Measurements from ENCODE around the gene PLAGL1.
"Not testable (repeated sequence)": the region's sequence is repeated elsewhere in the genome, so short reads cannot be mapped to it uniquely, and the experiment has no call there.

PLAGL1 gene

GRCh38 chr6:143936778-143937667, 71.0 kb downstream of the PLAGL1 start:
- no peak for DNase-seq

DNA sequence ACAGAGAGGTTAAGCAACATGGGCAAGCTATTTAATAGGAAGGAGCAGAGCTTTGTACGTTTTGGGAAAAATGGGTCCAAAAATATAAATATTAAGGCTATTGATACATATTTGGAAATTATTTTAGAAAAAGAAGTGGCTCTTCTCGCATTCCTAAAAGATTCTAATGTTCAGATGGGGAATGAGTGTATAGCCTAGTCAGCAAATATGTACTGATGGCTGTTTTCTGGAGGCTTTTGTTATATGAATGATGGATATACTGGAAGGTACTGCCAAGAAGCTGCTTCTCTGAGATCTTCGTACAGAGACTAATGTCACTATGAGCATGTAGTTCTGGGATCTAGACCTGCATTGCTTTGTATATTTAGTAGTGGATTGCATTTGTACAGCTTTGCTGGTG, 71.7 kb downstream of the PLAGL1 start:
- DNase-seq = no peak

DNA sequence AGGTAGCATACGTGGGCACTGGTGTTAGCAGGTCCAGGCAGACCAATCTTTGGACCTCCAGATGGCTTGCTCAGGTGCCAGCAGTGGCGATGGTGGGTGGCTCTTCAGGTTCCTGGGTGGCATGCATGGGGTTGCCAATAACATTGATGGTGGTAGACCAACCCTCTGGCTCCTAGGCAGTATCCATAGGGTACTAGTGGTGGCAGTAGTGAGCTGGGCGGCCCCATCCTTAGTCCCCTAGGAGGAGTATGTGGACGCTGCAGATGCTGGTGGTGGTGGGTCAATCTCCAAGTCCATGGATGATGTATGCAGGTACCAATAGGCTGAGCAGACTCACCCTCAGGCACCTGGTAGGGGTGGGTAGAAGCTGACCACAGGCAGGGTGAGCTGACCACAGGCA, 73.2 kb downstream of the PLAGL1 start:
- DNase-seq = no peak

- DNase-seq = no peak
Measured at GRCh38 chr6:143934331-143934730, 73.7 kb downstream of the PLAGL1 start.

DNA sequence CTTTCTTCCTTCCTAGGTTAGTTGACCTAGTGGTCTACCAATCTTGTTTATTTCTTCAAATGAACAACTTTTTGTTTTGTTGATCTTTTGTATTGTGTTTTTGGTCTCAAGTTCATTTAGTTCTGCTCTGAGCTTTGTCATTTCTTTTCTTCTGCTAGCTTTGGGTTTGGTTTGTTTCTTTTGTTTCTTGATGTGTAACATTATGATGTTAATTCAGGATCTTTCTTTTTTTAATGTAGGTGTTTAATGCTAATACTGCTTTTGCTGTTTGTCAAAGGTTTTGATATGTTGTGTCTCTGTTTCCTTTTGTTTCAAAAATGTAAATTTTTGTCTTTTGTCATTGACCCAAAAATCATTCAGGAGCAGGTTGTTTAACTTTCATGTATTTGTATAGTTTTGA, 78.1 kb downstream of the PLAGL1 start:
- no peak for DNase-seq

DNA sequence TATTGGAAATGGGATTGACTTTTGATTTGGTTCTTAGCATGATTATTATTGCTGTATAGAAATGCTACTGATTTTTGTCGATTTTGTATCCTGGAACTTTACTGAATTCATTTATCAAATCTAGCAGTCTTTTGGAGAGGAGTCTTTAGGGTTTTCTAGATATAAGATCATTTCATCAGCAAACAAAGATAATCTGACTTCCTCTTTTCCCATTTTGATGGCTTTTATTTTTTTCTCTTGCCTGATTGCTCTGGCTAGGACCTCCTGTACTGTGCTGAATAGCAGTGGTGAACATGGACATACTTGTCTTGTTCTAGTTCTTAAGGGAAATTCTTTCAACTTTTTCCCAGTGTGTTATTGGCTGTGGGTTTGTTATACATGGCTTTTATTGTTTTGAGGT, 79.2 kb downstream of the PLAGL1 start:
- DNase-seq = no peak

DNA sequence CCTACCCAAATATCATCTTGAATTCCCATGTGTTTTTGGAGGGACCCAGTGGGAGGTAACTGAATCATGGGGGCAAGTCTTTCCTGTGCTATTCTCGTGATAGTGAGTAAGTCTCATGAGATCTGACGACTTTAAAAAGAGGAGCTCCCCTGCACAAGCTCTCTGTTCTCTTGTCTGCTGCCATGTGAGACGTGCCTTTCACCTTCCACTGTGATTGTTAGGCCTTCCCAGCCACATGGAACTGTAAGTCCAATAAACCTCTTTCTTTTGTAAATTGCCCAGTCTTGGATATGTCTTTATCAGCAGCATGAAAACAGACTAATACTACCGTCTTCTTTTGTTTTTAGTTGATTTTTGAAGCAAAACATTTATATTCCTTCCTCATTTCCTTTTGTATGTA, 91.0 kb downstream of the PLAGL1 start:
- not testable (repeated sequence) for DNase-seq

DNA sequence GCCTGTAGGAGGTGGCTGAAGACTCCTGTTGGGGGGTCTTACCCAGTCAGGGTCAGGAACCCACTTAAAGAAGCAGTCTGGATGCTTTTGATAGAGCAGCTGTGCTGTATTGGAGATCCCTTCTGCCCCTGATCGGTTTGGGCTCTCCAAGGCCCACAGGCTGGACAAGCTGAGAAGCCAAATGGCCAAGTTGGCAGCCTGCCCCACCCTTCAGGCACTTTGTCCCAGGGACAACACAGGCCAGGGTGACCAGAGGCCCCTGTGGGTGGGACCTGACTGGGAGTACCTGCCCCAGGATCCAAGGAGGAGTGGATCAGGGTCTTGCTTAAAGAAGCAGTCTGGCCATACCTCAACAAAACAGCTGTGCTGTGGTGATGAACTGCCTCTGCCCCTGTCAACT, 95.4 kb downstream of the PLAGL1 start:
- no peak for DNase-seq

- DNase-seq = no peak
Measured at GRCh38 chr6:143911028-143911427, 97.0 kb downstream of the PLAGL1 start.

GRCh38 chr6:143902827-143903226, 105.2 kb downstream of the PLAGL1 start:
- DNase-seq = no peak

DNA sequence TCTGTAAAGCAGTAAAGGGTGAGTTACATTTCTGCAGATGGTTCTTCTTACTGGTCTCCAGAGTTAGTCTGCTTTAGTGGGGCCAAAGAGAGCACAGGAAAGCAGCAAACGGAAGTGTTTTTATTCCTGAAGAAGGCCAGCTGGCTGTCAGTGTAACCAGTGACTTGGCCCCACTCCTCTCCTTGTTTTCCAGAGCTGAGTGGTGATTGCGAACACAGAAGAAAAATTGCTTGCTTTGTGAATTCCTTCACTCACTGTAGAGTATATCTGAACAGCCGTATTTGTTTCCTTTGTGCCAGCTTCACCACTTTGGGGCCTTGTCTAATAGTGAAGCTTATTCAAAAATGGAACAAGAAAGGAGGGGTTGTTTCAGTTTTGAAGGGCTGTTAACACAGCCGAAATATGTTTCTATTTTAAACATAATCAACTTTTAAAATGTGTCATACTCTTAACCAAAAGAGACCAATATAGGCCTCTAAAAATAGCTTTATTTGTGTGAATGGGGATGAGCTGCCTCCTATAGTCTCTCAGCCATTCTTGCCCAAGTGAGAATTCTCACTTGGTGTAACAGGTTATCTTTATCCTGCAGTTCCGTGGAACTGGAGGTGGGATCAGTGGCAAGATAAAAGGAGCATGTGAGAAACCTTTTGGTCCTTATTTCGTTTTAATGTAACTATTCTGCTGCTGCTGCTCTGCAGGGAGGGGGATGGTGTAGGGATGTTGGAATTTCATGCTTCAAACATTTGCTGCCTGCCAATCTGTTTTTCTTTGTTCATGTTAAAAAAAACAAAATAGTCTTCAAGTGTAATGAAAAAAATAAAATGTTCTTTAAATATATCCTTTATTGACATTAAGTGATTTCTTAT, 105.9 kb downstream of the PLAGL1 start:
- DNase-seq = no peak

GRCh38 chr6:143900358-143900757, 107.7 kb downstream of the PLAGL1 start:
- no peak for DNase-seq

- no peak for DNase-seq
Measured at GRCh38 chr6:143896126-143896860, 111.8 kb downstream of the PLAGL1 start.

- DNase-seq = no peak
Measured at GRCh38 chr6:143894655-143895054, 113.4 kb downstream of the PLAGL1 start.
